Effector memory CD4-positive, alpha-beta T cell (primary cell): ENCODE data around the gene RDH13.

Experiments
- DNase-seq, 3 donors: peaks; one replicate each; pipeline ENCODE4 v3.0.0-alpha.2; 2020
- H3K27ac ChIP-seq: 2 replicates; pipeline ENCODE4 v1.7.0; 2013; ENCODE audit warnings: mild to moderate bottlenecking, low read length, moderate library complexity; ENCODE audit not compliant: insufficient read depth, poor library complexity, severe bottlenecking
- H3K27me3 ChIP-seq: replicated peaks from 2 replicates; pipeline ENCODE4 v1.7.0; 2013; ENCODE audit warnings: mild to moderate bottlenecking, low read length; ENCODE audit not compliant: insufficient read depth, control insufficient read depth, poor library complexity, severe bottlenecking
- H3K36me3 ChIP-seq: 2 replicates; pipeline ENCODE4 v1.7.0; 2013; ENCODE audit warnings: mild to moderate bottlenecking, low read length, moderate library complexity; ENCODE audit not compliant: control insufficient read depth, insufficient read depth
- H3K4me1 ChIP-seq: 2 replicates; pipeline ENCODE4 v1.7.0; 2013; ENCODE audit warnings: low read length, mild to moderate bottlenecking; ENCODE audit not compliant: control insufficient read depth, insufficient read depth, poor library complexity, severe bottlenecking
- H3K4me3 ChIP-seq: 2 replicates; pipeline ENCODE4 v1.7.0; 2013; ENCODE audit warnings: low read length, low read depth, mild to moderate bottlenecking; ENCODE audit not compliant: insufficient read depth, poor library complexity, severe bottlenecking
- H3K9me3 ChIP-seq: 2 replicates; pipeline ENCODE4 v1.7.0; 2013; ENCODE audit warnings: mild to moderate bottlenecking, low read length, moderate library complexity; ENCODE audit not compliant: control insufficient read depth

Gene RDH13

GRCh38 chr19:55099557-55100506 is 36.9 kb upstream of the RDH13 start:
- Histone ChIP-seq H3K27me3 (no peaks in the 10 kb centered on the region), H3K9me3 (no peaks in the 10 kb centered on the region), H3K27ac (no peak overlapping the region), H3K36me3 (peaks cover 38% of the 10 kb centered on the region), H3K4me1 (no peaks in the 10 kb centered on the region), H3K4me3 (no peak overlapping the region)
- no peak for DNase-seq

- Histone ChIP-seq H3K9me3 (no peaks in the 10 kb centered on the region), H3K4me1 (no peaks in the 10 kb centered on the region), H3K27me3 (no peaks in the 10 kb centered on the region), H3K4me3 (no peak overlapping the region), H3K27ac (no peak overlapping the region), H3K36me3 (peaks cover 45% of the 10 kb centered on the region)
- DNase-seq: no peak
Measured at GRCh38 chr19:55098716-55099556, 36.0 kb upstream of the RDH13 start.

GRCh38 chr19:55097864-55098715 is 35.1 kb upstream of the RDH13 start:
- H3K27me3 ChIP-seq: no peaks in the 10 kb centered on the region
- H3K36me3 ChIP-seq: peaks cover 39% of the 10 kb centered on the region
- no peaks in the 10 kb centered on the region for H3K9me3 ChIP-seq
- no peak overlapping the region for H3K4me3 ChIP-seq
- no peak overlapping the region for H3K27ac ChIP-seq
- H3K4me1 ChIP-seq: no peaks in the 10 kb centered on the region
- DNase-seq: no peak

GRCh38 chr19:55096061-55096701 is 33.2 kb upstream of the RDH13 start:
- Histone ChIP-seq H3K4me1 (no peaks in the 10 kb centered on the region), H3K27me3 (no peaks in the 10 kb centered on the region), H3K4me3 (no peak overlapping the region), H3K9me3 (no peaks in the 10 kb centered on the region), H3K27ac (no peak overlapping the region), H3K36me3 (peaks cover 43% of the 10 kb centered on the region)
- no peak for DNase-seq

- H3K4me3 ChIP-seq: no peak overlapping the region
- H3K4me1 ChIP-seq: no peaks in the 10 kb centered on the region
- no peak overlapping the region for H3K27ac ChIP-seq
- no peaks in the 10 kb centered on the region for H3K9me3 ChIP-seq
- H3K27me3 ChIP-seq: no peaks in the 10 kb centered on the region
- no peak for DNase-seq
- peaks cover 48% of the 10 kb centered on the region for H3K36me3 ChIP-seq
Measured at GRCh38 chr19:55095260-55096060, 32.5 kb upstream of the RDH13 start.

DNA sequence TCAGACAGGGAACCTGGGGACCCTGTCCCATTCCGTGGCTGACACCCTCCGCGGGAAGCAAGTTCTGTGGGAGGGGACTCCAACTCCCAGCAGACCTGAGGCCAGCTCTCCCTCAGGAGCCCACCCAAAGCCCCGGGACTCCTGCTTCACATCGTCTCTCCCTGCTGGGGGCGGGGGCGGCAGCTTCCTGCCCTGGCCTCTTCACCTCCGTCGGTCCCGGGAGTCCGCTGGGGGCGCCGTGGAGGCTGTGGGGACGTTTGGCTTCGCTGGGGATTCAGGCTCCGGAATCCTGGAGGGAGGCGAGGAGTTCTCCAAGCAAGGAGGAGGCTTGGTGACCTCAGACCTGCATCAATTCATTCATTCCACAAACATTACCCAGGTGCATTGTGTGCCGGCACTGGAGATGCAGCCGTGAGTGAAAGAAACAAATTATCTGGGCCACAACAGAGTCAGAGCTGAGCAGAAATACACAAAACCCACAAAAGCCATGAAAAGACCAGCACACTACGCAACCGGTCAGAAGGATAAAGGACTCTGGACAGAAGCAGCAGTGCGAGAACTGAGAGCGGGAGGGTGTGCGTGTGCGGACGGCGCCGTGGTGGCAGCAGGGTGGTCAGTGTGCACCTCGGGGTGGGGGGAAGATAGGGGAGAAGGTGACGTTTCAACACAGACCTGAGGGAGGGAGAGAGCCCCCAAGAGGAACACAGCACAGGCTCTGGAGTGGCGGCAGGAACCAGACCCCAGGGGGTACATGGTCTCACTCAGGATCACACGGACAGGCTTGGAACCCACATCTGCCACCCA is 31.7 kb upstream of the RDH13 start:
- Histone ChIP-seq H3K27me3 (no peaks in the 10 kb centered on the region), H3K4me3 (no peak overlapping the region), H3K27ac (no peak overlapping the region), H3K36me3 (peaks cover 48% of the 10 kb centered on the region), H3K4me1 (no peaks in the 10 kb centered on the region), H3K9me3 (no peaks in the 10 kb centered on the region)
- no peak for DNase-seq

DNA sequence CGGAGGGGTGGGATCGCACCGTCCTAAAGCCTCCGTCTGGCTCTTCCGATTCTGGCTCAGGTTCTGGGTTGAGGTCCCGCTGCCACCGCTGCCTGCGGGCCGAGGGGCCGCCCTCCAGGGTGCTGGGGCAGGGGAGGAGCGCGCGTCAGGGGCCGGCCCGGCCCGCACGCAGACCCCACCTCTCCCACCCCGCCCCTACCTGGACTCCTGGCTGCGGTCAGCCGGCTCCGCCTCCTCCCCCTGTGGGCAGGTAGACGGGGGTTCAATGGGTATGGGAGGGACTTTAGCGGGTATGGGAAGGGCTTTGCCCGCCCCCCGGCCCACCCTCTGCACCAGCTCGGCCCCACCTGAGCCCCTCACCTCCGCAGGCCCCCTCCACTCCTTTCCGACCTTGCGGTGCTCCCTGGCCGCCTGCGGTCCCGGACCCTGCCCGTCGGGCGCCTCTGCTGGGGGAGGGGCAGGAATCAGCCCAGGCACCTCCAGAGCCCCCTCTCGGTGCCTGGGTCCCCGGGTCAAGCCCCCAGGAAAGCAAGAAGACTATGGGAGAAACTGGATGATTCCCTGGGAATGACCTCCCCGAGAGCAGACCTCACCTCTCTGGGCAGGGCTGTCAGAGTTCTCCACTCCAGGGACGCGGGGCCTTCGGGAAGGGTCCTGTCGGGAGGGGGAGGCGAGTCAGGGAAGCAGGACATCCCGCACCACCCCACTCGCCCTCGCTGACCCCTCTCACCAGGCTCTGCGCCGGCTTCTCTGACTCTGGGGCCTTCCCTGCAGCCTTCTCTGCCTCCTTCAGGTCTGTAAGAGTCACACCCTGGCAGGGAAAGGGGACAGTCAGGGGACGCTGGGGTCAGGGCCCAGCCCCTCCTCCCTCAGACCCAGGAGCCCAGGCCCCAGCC is 29.7 kb upstream of the RDH13 start:
- DNase-seq: no peak
- no peak overlapping the region for H3K27ac ChIP-seq
- H3K36me3 ChIP-seq: peaks cover 38% of the 10 kb centered on the region
- peaks cover 8% of the 10 kb centered on the region for H3K27me3 ChIP-seq
- no peak overlapping the region for H3K4me3 ChIP-seq
- H3K9me3 ChIP-seq: no peaks in the 10 kb centered on the region
- H3K4me1 ChIP-seq: peaks cover 5% of the 10 kb centered on the region

DNA sequence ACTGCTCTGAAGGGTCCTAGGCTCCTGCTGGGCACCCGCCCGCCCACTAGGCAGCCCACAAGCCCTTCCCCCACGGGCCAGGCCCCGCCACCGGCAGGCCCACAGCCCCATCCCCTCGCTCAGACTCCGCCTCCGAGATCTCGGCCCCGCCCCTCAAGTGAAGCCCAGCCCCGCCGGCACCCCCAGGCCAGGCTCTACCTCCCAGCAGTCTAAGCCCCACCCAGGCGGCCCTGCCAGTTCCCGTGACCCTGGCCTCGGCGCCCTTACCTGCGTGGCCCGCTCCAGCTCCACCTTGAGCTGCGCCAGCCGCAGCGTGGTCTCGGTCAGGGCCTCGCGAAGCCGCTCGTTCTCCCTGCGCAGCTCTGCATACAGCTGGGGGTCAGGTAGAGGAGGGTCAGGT is 29.0 kb upstream of the RDH13 start:
- H3K4me1 ChIP-seq: peaks cover 13% of the 10 kb centered on the region
- DNase-seq: no peak
- no peaks in the 10 kb centered on the region for H3K9me3 ChIP-seq
- peaks cover 38% of the 10 kb centered on the region for H3K36me3 ChIP-seq
- no peak overlapping the region for H3K4me3 ChIP-seq
- H3K27ac ChIP-seq: no peak overlapping the region
- H3K27me3 ChIP-seq: peaks cover 15% of the 10 kb centered on the region
